Gastrocnemius medialis (tissue), 4 donors: ENCODE measurements around the gene CCSER1.

Experiments used
- POLR2A ChIP-seq, 2 donors: fragments of 450-650 bp; IDR thresholded peaks; one replicate each; pipeline ENCODE4 v1.6.1; 2017; ENCODE audit warnings: antibody characterized with exemption in 2 of 2, mild to moderate bottlenecking in 2 of 2, moderate library complexity in 2 of 2
- TF ChIP-seq, protein P1 (sequence below), 5 experiments: fragments of 450-650 bp in 3 of 5; fragments of 200-600 bp in 2 of 5; sonication (generic) in 2 of 5; IDR thresholded peaks in 4 of 5; conservative IDR thresholded peaks in 1 of 5; 1 replicate in 4 of 5; 2 replicates in 1 of 5; pipeline ENCODE4 v1.5.1; 2016 to 2019; ENCODE audit warnings: antibody characterized with exemption in 5 of 5, mild to moderate bottlenecking in 3 of 5, moderate library complexity in 3 of 5

DNA sequence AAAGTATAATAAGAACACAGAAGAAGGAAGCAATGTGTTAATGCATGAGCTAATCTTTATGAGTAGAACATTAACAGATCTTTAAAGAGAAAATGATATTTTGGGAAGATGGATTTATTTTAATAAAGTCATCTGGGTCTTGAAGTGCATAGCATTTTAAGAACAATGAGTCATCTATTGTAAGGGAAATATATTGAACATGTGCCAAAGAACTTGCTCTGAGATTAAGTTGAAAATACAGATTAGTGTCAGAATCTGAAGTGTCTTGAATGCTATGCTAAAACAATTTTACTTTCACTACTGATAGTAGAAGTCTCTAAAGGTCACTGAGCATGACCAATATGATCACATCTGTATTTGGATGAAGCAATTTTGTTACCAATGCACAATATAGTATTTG is 1399.9 kb downstream of the CCSER1 start:
- TF ChIP-seq, protein P1, sequence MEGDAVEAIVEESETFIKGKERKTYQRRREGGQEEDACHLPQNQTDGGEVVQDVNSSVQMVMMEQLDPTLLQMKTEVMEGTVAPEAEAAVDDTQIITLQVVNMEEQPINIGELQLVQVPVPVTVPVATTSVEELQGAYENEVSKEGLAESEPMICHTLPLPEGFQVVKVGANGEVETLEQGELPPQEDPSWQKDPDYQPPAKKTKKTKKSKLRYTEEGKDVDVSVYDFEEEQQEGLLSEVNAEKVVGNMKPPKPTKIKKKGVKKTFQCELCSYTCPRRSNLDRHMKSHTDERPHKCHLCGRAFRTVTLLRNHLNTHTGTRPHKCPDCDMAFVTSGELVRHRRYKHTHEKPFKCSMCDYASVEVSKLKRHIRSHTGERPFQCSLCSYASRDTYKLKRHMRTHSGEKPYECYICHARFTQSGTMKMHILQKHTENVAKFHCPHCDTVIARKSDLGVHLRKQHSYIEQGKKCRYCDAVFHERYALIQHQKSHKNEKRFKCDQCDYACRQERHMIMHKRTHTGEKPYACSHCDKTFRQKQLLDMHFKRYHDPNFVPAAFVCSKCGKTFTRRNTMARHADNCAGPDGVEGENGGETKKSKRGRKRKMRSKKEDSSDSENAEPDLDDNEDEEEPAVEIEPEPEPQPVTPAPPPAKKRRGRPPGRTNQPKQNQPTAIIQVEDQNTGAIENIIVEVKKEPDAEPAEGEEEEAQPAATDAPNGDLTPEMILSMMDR (IDR thresholded peaks at IDR 0.05 in 4 of 5, conservative IDR thresholded peaks at IDR 0.05 in 1 of 5) = no peak
- no peak for TF ChIP-seq POLR2A (IDR thresholded peaks at IDR 0.05)
